H1 (cell line): Measurements from ENCODE around the gene CAMSAP1. TPM values are rescaled to one million over a fixed set of nuclear protein-coding genes. Genes with fewer than 3 reads are reported as not detected.

ENCODE experiments used
- BRCA1 ChIP-seq: IDR thresholded peaks from 2 replicates; pipeline ENCODE4 v1.6.1; 2012; ENCODE audit warnings: low read depth, low read length, improper control_type of control experiment
- CHD2 ChIP-seq: IDR thresholded peaks from 2 replicates; pipeline ENCODE4 v1.6.1; 2012; ENCODE audit warnings: low read length, improper control_type of control experiment
- CHD7 ChIP-seq: fragments of 300-600 bp; sonication (generic); IDR thresholded peaks from 2 replicates; pipeline ENCODE4 v1.7.1; 2012; ENCODE audit warnings: low read length, moderate library complexity, mild to moderate bottlenecking, inconsistent platforms; ENCODE audit not compliant: insufficient replicate concordance
- EP300 ChIP-seq, 2 experiments: IDR thresholded peaks; 1 replicate in 1 of 2; 2 replicates in 1 of 2; pipeline ENCODE4 v1.6.1; 2011 to 2012; ENCODE audit warnings: low read depth in 2 of 2, low read length in 2 of 2, mild to moderate bottlenecking in 2 of 2, borderline replicate concordance in 1 of 2, inconsistent platforms in 1 of 2, moderate library complexity in 1 of 2
- EZH2 ChIP-seq: fragments of 200-600 bp; sonication (generic); IDR thresholded peaks from 2 replicates; pipeline ENCODE4 v1.7.1; 2012; ENCODE audit warnings: low read depth, mild to moderate bottlenecking, moderate library complexity, low read length, inconsistent platforms; ENCODE audit not compliant: severe bottlenecking
- KDM1A ChIP-seq: fragments of 200-600, 300-600 bp; sonication (generic); IDR thresholded peaks from 2 replicates; pipeline ENCODE4 v1.7.1; 2016; ENCODE audit warnings: mild to moderate bottlenecking, low read length, borderline replicate concordance
- NRF1 ChIP-seq: IDR thresholded peaks from 2 replicates; pipeline ENCODE4 v1.6.1; 2011; ENCODE audit warnings: mild to moderate bottlenecking, low read depth, low read length, improper control_type of control experiment
- SIX5 ChIP-seq: IDR thresholded peaks from 2 replicates; pipeline ENCODE4 v1.6.1; 2011; ENCODE audit warnings: mild to moderate bottlenecking, low read depth, low read length
- SP1 ChIP-seq: IDR thresholded peaks from 2 replicates; pipeline ENCODE4 v1.6.1; 2011; ENCODE audit warnings: low read depth, low read length
- SRF ChIP-seq: IDR thresholded peaks from 2 replicates; pipeline ENCODE4 v1.6.1; 2011; ENCODE audit warnings: mild to moderate bottlenecking, low read depth, low read length, moderate library complexity
- TCF12 ChIP-seq: IDR thresholded peaks from 2 replicates; pipeline ENCODE4 v1.6.1; 2011; ENCODE audit warnings: low read depth, mild to moderate bottlenecking, low read length
- ZNF274 ChIP-seq: IDR thresholded peaks from 2 replicates; pipeline ENCODE4 v1.7.0; 2012; ENCODE audit warnings: low read length, borderline replicate concordance; ENCODE audit errors: extremely low read depth
- polyA plus RNA-seq, 7 experiments: library from polyadenylated mRNA; depleted of rRNA in 3 of 7; stranded (reverse) in 5 of 7; unstranded in 2 of 7; fragments of >200 nt in 5 of 7; fragments of 200-250 nt in 2 of 7; gene quantifications; 1 replicate in 5 of 7; 2 replicates in 1 of 7; 4 replicates in 1 of 7; pipeline versions ENCODE4 v1.2.1 to v1.2.3, GENCODE V29; 2011 to 2013; ENCODE audit warnings: missing spikeins in 2 of 7, mixed read lengths in 2 of 7
- total RNA-seq: library from RNA; stranded (reverse); fragmentation: NEBNext Ultra II Directional; extraction: Animal tissue kit (Norgen Biotek cat#: 25700); gene quantifications from 2 replicates; pipeline ENCODE4 v1.2.1, GENCODE V29; 2021

The CAMSAP1 gene
- total and polyA plus RNA-seq, 2 of the 8 experiments (the other 6 are each of a cell fraction or from before 2014, with no cell fraction given): 13.4 to 44.0 TPM

GRCh38 chr9:135896205-135896604 is 11.1 kb downstream of the CAMSAP1 start (continued):
- no peak for TF ChIP-seq CHD7
- no peak for TF ChIP-seq NRF1
- TF ChIP-seq SRF: no peak
- no peak for TF ChIP-seq KDM1A
- no peak for TF ChIP-seq EZH2
- no peak for TF ChIP-seq CHD2
- TF ChIP-seq SIX5: no peak
- TF ChIP-seq TCF12: no peak
- no peak for TF ChIP-seq SP1
- no peak for TF ChIP-seq BRCA1
- TF ChIP-seq ZNF274: no peak
- no peak for TF ChIP-seq EP300 (IDR thresholded peaks at IDR 0.05; ENCODE audit: borderline replicate concordance in 1 of 2, low read depth in 2 of 2, low read length in 2 of 2)
